ENCODE data around the gene EPS15.

- TF ChIP-seq, protein P1, sequence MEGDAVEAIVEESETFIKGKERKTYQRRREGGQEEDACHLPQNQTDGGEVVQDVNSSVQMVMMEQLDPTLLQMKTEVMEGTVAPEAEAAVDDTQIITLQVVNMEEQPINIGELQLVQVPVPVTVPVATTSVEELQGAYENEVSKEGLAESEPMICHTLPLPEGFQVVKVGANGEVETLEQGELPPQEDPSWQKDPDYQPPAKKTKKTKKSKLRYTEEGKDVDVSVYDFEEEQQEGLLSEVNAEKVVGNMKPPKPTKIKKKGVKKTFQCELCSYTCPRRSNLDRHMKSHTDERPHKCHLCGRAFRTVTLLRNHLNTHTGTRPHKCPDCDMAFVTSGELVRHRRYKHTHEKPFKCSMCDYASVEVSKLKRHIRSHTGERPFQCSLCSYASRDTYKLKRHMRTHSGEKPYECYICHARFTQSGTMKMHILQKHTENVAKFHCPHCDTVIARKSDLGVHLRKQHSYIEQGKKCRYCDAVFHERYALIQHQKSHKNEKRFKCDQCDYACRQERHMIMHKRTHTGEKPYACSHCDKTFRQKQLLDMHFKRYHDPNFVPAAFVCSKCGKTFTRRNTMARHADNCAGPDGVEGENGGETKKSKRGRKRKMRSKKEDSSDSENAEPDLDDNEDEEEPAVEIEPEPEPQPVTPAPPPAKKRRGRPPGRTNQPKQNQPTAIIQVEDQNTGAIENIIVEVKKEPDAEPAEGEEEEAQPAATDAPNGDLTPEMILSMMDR (IDR thresholded peaks at IDR 0.05; ENCODE audit: low read length) = no peak
- no peak for TF ChIP-seq EZH2 (optimal IDR thresholded peaks at IDR 0.05; ENCODE audit: low read depth, low read length)
Observed at GRCh38 chr1:51551081-51551480, 32.0 kb upstream of the EPS15 start.

Measured in MM.1S (cell line).